ENCODE measurements around the gene ATP4B. TPM values are rescaled to one million over a fixed set of nuclear protein-coding genes. Genes with fewer than 3 reads are reported as not detected.

The ATP4B gene
- total RNA-seq, 1 experiment from 2014 or later, result not detected

GRCh38 chr13:113644800-113645199, 13.2 kb downstream of the ATP4B start:
- Histone ChIP-seq H2BK12ac (ENCODE audit: insufficient read length, low read depth, low read length) (no peak overlapping the region), H3T11ph (ENCODE audit: low read length) (no peak overlapping the region), H3K23ac (ENCODE audit: insufficient read length, low read depth, low read length) (no peak overlapping the region), H3K27ac (ENCODE audit: insufficient read length, low read depth, low read length) (no peak overlapping the region), H3K56ac (ENCODE audit: insufficient read length, low read depth, low read length) (no peak overlapping the region), H3K4ac (ENCODE audit: low read depth, low read length) (no peak overlapping the region), H3K79me2 (ENCODE audit: insufficient read depth, low read length) (no peaks in the 10 kb centered on the region), H4K8ac (replicated peaks; ENCODE audit: insufficient read length, low read depth, low read length) (no peak overlapping the region), H2BK15ac (ENCODE audit: low read depth, low read length) (no peak overlapping the region), H4K91ac (ENCODE audit: insufficient read length, low read depth, low read length) (no peak overlapping the region), H3K27me3 (ENCODE audit: insufficient read depth, low read length) (no peaks in the 10 kb centered on the region), H3K23me2 (ENCODE audit: insufficient read length, low read depth, low read length, poor library complexity, severe bottlenecking) (no peaks in the 10 kb centered on the region), H3K18ac (ENCODE audit: insufficient read length, low read depth, low read length) (no peak overlapping the region), H3K4me2 (ENCODE audit: insufficient read depth, insufficient read length, low read length) (no peak overlapping the region), H4K20me1 (ENCODE audit: control insufficient read depth, insufficient read depth, insufficient read length) (no peaks in the 10 kb centered on the region), H2BK120ac (ENCODE audit: low read depth, low read length, poor library complexity, severe bottlenecking) (no peak overlapping the region), H2AFZ (ENCODE audit: low read length) (no peak overlapping the region), H3K9ac (ENCODE audit: extremely low read depth, insufficient read length, low read length) (no peak overlapping the region), H2BK20ac (ENCODE audit: low read depth, low read length, poor library complexity, severe bottlenecking) (no peak overlapping the region), H3K14ac (ENCODE audit: insufficient read depth, low read length) (no peak overlapping the region), H2AK5ac (ENCODE audit: insufficient read length, low read length) (no peak overlapping the region), H2BK5ac (ENCODE audit: insufficient read length, low read length) (no peak overlapping the region), H3K9me3 (ENCODE audit: control insufficient read depth, low read depth, low read length) (peaks cover 10% of the 10 kb centered on the region), H3K79me1 (ENCODE audit: insufficient read depth, low read depth, low read length, poor library complexity, severe bottlenecking) (no peaks in the 10 kb centered on the region), H4K5ac (ENCODE audit: insufficient read length, low read depth, low read length) (no peak overlapping the region), H3K4me1 (ENCODE audit: insufficient read depth, low read length) (no peaks in the 10 kb centered on the region)
- Mint-ChIP-seq H3K36me3 (ENCODE audit: insufficient read depth in 1 of 3, low read depth in 3 of 3) (peaks cover 28 to 82% (median 72%) of the 10 kb centered on the region in 3 experiments; a peak in 6 of 7 replicates), H3K9me3 (peaks cover 0 to 70% of the 10 kb centered on the region in 2 experiments; a peak in 3 of 5 replicates), H3K4me1 (peaks cover 4% of the 10 kb centered on the region in 2 experiments), H3K27ac (no peak overlapping the region), H3K27me3 (ENCODE audit: low read depth) (peaks cover 10% of the 10 kb centered on the region), H3K4me3 (no peak overlapping the region)
- no CpG with 5 or more reads among the region's 1 CpG for WGBS (ENCODE audit: extremely low coverage, insufficient read length, low lambda C conversion rate)
- no peak for DNase-seq
- no peak for TF ChIP-seq CTCF (conservative IDR thresholded peaks at IDR 0.05)

All from H9 (cell line).